GM08714 (cell line): ENCODE results near the gene CPA1.

Experiments
- H3K4me3 ChIP-seq: fragments of 200-500 bp; sonication (Bioruptor generic); 2 replicates; pipeline ENCODE4 v1.5.1; 2014; ENCODE audit warnings: mild to moderate bottlenecking, low read length, inconsistent platforms
- ZNF274 ChIP-seq: IDR thresholded peaks from 2 replicates; pipeline ENCODE4 v1.6.1; 2012; ENCODE audit warnings: mild to moderate bottlenecking, low read depth, low read length

Gene CPA1

DNA sequence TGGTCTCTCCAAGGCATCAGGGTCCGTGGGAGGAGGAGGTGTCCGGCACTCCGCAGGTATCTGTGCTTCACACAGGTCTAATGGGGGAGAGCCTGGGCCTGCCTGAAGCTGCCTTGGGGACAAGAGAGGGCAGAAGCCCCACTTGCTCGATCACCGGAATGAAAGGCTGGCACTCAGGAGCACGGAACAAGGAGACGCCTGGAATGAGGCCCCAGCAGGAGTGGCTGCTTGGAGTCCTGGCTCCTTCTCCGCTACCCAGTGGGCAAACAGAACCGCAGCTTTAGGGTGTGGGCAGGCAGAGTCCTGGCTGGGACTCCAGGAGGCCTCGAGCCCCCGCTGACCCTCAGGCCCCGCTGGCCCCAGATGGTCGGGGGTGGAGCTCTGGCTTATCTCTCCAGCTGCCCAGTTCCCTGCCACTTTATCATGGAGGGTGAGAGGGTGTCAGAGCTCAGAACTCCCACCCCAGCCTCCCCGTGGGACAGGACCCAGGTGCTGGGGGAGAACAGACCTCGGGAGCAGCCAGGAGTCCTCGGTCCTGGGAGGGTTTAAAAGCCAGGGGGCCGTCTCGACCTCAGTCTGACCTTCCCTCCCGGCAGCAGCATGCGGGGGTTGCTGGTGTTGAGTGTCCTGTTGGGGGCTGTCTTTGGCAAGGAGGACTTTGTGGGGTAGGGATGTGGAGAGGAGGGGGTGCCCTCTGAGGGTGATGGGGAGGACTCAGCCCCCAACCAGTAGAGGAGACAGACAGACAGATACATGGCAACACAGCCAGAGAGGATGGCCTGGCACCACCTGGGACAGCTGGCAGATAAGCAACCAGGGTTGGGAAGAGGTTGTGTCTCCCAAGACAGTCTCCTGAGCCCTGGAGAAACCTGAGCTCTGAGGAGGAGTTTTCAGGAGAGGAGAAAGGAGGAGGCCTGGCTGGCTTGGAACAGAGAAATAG lies at the start of gene CPA1:
CPA1 (plus strand) TSS at position 574 of the 940 bp plus-strand sequence; CDS start at position 601, 27 bp downstream.
- no peak for TF ChIP-seq ZNF274
- H3K4me3 ChIP-seq: no peak within 1 kb of the TSS

DNA sequence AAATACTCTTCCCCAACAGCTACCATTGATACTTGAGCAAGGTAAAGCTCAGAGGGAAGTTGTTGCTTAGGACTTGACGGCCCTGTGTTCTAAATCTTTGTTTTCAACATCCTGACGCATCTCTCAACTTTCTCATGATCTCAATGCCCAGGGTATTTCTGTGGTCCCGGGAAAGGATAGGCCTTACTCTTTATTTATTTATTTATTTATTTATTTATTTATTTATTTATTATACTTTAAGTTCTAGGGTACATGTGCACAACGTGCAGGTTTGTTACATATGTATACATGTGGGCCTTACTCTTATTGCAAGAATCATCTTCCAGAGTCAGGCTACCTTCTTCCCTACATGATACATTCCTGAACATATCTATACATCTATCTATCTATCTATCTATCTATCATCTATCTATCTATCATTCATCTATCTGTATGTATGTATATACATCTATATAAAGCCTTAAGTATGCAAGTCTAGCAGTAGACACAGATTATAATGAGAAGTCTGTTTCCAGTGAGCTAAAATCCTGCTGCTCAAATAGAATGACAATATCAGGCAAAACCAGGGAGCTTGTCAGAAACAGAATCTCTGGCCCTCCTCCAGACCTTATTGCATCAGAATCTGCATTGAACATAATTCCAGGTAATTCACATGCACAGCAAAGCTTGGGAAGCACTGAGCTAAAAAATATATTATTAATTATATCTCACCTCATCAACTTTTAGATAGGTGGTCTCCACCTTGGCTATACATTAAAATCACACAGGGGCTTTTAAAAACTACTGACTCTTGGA lies 47.8 kb upstream of the CPA1 start:
- no peak for TF ChIP-seq ZNF274
- H3K4me3 ChIP-seq: no peak overlapping the region

DNA sequence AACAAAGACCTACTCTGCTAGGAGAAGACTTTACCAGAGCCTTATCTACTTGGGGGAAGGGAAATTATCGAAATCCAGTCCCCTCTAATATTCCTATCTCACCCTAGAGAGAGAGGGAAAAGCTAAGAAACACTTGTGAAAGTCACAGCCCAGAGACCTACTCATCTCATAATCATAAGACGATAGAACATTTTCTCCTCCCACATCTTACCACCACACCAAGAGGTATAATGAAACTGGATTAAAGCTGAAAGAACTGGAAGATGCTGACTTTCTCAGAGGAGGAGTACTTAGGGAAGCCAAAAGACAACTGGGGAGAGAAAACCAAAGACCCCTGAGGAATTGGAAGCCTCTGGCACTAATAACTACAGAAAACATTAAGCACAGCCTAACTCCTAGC lies 46.5 kb upstream of the CPA1 start:
- no peak overlapping the region for H3K4me3 ChIP-seq
- no peak for TF ChIP-seq ZNF274

DNA sequence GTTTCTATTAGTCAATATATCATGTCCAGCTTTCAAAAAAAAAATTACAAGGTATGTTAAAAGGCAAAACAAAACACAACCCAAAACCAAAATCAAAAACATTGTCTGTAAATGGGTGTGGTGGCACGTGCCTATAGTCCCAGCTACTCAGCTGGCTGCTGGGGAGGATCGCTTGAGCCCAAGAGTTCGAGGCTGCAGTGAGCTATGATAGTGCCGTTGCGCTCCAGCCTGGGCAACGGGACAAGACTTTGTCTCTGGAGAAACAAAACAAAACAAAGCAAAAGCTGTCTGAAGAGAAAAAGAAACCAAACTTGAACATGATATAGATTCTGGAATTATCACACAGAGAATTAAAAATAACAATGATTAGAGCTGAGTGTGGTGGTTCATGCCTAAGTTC lies 46.0 kb upstream of the CPA1 start:
- no peak overlapping the region for H3K4me3 ChIP-seq
- TF ChIP-seq ZNF274: no peak

DNA sequence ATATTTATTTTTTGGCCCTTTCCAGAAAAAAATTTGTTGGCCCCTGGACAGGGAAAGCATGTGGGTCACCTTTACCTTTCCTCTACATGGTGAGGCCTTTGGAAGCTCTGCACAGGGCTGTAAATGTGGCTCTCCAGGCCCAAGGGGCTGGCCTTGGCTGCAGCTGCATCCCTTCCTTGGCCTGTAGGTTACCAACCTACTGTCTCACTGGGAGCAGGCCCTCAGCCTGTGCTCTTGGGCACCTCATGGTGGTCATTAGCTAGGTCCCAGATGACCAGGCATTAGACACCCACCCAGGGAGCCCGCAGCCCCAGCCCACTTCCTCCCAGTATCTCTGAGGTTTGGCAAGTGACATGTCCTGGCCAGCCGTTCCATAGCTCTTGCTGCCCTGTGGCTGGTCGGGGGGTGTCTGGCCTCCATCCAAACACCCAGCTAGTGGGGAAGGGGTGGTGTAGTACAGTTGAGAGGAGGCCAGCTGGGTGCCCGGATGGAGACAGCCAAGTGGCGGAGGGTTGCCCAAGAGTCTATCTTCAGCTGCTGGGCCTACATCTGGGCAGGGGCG lies 42.8 kb upstream of the CPA1 start:
- TF ChIP-seq ZNF274: no peak
- no peak overlapping the region for H3K4me3 ChIP-seq

DNA sequence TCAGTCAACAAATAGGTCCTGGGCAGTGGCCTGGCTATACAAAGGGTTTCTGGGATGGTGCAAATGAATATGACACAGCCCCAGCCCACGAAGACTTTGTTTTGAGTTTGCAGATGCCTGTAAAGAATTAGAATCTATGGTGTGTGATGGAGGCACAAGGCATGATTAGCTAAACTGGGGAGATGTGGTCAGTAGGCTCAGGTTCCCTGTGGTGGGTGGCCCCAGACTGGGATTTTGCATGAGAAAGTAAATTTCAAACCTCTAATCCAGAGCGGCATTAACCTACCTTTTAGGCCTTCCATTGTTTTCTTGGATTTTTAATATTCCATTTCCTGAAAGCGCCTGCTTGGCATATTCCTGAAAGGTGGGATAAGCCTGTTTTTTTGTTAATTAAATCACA lies 42.1 kb upstream of the CPA1 start:
- TF ChIP-seq ZNF274: no peak
- no peak overlapping the region for H3K4me3 ChIP-seq

DNA sequence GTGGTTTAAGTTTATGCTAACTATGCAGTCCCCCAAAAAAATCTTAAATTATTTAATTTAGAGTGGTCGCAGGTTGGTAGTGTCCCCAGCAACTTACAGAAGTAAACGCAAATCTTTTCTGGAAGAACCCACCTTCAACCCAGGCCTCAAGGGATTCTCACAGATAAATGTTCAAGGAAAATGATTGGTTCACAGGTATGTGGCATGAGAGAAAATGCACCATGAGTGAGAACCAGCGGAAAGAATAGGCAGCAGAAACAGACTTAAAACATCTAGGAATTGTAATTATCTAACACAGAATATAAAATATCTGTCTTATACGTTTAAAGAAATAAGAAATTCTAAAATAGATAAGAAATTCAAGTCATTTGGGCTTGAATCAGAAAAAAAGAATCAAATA lies 38.4 kb upstream of the CPA1 start:
- H3K4me3 ChIP-seq: no peak overlapping the region

DNA sequence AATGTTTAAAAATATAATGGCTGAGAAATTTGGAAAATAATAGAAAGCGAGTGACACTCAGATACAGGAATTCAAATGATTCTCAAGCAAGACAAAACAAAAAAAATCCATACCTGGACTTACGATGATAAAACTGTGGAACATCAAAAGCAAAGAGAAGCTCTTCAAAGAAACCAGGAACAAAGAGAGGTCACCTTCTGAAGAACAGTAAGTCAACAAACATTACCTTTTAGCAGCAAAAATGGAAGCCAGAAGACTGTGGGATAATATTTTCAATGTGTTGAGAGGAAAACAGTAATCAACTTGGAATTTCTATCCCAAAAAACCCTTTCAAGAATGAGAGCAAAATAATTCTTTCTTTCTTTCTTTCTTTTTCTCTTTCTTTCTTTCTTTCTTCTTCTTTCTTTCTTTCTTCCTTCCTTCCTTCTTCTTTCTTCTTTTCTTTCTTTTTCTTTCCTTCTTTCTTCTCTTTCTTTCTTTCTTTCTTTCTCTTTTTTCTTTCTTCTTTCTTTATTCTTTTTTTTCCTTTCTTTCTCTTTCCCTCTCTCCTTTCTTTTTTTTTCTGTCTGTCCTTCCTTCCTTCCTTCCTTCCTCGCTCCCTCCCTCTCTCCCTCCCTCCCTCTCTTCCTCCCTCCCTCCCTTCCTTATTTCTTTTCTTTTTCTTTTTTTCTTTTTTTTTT lies 37.5 kb upstream of the CPA1 start:
- H3K4me3 ChIP-seq: no peak overlapping the region
- no peak for TF ChIP-seq ZNF274

More for the DNA sequence above, 38.4 kb upstream of the CPA1 start:
- TF ChIP-seq ZNF274: no peak

DNA sequence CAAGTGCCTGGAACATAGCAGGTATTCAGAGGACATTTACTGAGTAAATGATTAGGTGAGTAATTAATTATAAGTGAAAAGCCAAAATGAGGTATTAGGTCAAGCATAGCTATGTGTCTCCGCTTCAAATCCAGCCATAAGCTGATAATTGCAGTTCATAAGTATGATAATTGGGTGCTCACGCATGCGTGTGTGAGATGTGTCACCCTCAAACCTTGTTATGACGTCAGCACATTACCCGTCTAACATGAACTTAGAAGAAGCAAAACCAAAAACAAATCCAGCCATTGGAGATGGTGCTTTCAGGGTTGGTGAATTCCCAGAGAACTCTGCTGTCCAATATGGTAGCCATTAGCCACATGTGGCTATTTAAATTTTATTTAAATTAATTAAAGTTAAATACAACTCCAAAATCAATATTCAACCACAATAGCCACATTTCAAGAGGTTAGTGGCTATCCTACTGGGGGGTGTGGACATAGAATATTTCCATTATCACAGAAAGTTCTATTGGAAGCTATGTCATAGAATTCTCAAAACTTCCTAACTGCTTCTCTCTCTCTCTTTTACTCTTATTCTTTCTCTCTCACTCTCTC lies 35.9 kb upstream of the CPA1 start, which contains the start of gene CPA5:
CPA5 (plus strand) TSS at position 546 of the 596 bp plus-strand sequence. CDS start 1,670 bp downstream, outside the sequence.
- no peak within 1 kb of the TSS for H3K4me3 ChIP-seq
- TF ChIP-seq ZNF274: no peak

DNA sequence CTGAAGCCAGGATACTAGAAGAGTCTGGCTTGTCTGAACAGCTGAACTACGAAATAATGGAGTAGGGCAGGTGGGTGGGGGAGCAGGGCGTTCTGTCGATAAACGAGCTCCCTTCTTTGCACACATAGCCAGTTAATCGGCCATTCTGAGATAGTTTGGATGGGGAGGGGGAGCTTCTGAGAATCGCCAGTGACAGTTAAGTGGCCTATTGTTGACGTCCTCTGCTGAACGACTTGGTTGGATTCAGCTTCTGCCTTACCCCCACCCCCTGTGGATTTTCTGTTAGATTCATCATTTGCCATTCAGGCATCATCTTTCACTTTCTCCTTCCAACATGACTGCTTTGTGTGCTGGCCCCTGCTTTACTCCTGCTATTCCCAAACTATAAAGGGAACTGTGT lies 35.2 kb upstream of the CPA1 start:
- H3K4me3 ChIP-seq: no peak overlapping the region
- TF ChIP-seq ZNF274: no peak

DNA sequence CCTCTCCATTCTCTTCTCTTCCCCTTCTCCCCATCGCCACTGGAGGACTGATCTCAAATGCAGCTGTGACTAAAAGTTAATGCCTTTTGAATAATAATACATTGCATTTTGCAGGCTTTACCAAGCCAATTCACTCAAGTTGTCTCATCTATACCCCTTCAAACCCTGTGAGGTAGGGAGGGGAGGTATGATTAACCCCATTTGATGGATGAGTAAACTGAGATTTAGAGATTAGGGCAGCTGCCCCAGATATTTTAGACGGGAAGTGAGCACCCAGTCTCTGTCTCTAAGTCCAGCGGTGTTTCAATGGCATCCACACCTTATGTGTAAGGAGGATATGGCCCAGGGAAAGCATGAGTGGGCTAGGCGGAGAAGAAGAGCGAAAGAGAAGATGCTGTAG lies 34.6 kb upstream of the CPA1 start:
- no peak for TF ChIP-seq ZNF274
- no peak overlapping the region for H3K4me3 ChIP-seq

DNA sequence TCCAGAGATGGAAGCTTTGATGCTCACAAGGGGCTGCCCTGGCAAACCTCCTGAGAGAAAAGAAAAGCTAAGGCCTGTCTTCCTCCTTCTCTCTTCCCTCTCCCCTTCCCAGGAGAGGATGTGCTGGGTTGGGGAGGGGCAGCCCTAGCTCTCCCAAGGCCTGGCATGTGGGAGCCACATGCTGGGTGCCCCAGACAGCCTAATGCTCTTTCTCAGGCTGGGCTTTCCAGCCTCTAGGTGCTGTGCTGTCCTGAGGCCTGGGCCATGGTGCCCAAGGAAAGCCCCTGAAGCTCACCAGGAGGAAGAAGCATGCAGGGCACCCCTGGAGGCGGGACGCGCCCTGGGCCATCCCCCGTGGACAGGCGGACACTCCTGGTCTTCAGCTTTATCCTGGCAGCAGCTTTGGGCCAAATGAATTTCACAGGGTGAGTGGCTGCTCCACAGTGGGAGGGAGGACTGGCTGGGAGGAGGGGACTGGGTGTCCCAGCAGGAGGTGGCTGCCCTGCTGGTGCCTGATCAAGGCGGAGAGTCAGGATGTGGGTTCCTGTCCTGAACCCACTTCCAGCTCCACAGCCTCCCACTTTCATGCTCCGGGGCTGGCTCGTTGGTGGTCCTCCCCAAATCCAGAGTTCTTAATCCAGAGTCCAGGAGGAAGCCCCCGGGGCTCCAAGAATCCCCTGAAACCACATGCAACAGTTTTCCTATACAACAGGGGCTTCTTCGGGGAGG lies 34.0 kb upstream of the CPA1 start:
- no peak for TF ChIP-seq ZNF274

DNA sequence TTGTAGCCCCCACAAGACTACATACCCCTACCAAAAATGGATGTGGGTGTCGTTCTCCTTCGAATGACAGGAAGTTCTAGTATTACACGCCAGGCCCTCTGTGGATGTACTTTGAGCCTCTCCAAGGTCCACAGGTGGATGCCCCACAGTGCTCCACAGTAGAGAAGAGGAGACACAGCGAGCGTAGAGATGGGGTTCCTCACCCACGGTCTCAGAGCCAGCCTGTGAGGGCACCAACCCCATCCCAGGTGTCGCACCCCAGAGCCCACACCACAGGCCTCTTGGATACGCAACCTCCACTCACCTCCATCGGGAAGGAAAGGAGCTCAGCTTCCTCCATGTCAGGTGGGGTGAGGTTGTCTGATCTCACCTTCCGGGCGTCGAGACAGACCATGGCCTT lies 33.4 kb upstream of the CPA1 start:
- TF ChIP-seq ZNF274: no peak
- no peak overlapping the region for H3K4me3 ChIP-seq

More for the DNA sequence above, 34.0 kb upstream of the CPA1 start:
- no peak overlapping the region for H3K4me3 ChIP-seq
